ENCODE measurements around the gene OCA2. TPM values are rescaled to one million over a fixed set of nuclear protein-coding genes. Genes with fewer than 3 reads are reported as not detected.
"Not testable (repeated sequence)": the region's sequence is repeated elsewhere in the genome, so short reads cannot be mapped to it uniquely, and the experiment has no call there.

OCA2 gene
- total RNA-seq, 1 experiment from 2014 or later: not detected

DNA sequence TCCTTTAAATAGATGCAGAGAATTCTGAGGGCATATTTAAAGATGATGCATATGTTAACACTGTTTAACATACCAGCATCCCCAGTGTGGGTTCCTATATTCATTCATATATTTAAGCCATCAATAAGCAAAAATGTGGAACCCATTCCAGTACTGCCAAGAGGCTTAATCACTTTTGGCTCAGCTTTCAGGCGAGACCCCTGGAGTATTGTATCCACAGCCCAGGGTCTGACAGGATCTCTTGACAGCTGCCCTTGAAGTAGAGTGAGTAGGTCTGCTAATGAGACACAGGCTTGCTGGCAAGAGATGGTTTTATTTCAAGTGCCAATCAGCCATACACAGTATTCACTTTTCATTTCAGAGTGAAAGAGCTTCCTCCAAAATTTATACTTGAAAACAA is 367.3 kb downstream of the OCA2 start:
- DNase-seq (ENCODE audit: low read depth): no peak

DNA sequence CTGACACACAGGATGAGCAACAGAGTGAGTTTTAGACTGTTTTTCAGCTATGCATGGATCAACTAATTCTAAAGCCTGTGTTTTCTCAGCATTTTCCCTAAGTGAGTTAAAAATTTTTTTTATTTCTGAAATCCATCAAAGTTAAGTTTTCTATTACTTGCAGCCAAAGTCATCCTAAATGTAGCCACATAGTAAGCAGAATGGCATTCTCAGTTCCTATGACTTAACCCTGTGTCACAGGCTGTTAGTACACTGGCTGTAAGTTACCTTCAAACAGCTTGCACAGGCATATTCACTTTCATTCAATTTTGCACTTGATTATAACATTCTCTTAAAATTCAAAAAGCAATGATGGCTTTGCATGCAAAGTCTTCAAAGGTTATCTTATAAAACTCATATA is 368.2 kb downstream of the OCA2 start:
- no peak for DNase-seq (ENCODE audit: low read depth)

DNA sequence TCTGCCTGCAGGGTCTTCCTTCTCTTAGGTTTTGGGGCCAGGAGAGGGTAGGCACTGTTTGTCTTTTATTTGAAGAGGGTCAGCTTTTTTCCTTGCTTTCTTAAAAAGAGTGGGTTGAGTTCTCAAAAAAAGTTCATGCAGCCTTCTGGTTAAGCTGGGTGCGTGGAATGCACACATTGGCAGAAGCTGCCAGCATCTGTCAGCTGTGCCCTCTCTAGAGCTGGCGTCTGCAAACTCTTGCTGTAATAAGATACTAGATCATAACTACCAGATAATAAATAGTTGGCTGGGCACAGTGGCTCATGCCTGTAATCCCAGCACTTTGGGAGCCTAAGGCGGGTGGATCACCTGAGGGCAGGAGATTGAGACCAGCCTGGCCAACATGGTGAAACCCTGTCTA is 373.4 kb downstream of the OCA2 start:
- DNase-seq (ENCODE audit: low read depth): no peak

DNA sequence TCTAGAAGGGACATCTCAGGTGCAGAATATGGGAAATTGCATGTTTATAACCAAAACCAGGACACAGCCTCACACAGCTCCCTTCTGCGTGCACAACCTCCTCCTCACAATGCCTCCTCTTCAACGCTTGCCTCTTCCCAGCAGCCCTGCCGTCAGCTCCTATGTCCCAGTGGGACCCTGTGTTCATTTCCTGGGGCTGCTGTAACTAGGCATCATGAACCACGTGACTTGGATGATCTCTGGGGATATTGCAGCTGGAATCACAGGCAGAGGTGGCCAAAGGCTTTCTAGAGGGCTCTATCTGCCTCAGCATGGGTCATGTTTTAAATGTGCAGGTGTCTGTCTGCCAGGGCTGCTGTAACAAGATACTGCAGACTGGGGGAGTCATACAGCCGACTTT is 375.3 kb downstream of the OCA2 start:
- no peak for DNase-seq (ENCODE audit: low read depth)

DNA sequence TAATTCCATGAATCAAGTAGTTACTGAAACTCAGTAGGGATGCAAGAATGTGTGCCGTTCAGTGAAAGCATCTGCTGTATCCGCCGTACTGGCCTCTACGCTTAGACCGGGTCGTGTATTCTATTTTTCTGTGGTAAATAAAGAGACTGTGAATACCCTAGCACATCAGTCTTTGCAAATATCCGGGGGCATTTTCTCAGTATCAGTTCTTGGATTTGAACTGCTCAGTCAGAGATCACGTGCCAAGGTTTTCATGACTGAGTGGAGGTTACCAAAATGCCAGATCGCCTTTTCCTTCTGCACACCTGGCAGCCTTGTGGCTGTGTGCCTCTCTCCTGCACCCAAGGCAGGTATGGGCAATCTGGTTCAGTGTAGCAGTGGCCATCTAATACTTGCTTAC is 377.0 kb downstream of the OCA2 start:
- DNase-seq (ENCODE audit: low read depth): no peak

DNA sequence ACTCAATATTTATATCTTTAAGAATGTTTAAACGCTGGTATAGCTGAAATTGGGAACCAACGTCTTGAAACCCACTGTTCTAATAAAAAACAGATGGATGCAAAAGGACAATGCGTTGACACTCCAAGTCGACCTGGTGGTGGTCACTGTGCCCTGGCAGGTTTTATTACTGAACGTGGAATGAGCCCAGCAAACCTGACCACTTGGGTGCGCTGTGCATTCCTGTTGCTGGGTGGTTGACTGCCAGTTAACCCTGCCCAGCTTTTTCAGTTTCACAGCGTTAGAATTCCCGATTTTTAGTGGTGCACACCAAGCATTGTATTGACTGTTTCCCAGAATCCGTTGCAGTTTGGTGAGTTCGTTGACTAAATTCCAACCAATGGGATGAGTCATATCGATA is 384.4 kb downstream of the OCA2 start:
- DNase-seq (ENCODE audit: low read depth): no peak

DNA sequence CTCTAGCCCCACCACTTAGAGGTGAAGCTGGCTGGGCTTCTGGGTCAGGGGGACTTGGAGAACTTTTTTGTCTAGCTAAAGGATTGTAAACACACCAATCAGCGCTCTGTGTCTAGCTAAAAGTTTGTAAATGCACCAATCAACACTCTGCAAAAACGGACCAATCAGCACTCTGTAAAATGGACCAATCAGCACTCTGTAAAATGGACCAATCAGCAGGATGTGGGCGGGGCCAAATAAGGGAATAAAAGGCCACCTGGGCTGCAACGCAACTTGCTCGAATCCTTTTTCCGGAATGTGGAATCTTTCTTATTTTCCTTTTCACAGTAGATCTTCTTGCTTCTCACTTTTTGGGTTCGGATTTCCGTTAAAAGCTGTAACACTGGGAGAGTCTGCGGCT is 385.3 kb downstream of the OCA2 start:
- not testable (repeated sequence) for DNase-seq (ENCODE audit: low read depth)

DNA sequence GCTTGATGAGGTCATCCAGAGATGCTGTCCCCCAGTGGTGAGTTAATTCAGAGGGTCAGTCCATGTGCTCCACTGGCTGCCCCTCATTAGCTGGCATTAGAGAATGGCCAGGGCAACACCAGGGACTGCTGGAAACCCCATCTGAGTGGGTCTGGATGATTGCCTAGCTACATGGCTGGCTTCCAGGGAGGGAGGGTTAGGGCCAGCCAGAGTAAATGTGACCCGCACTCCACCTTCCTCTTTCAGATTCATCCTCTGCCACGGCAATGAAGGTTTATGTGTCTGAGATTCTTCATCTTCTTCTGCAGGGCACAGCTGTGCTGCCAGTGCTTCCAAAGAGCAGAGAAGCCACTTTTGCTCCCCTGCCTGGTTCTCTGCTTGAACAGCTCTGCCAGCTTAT is 391.9 kb downstream of the OCA2 start:
- DNase-seq (ENCODE audit: low read depth): no peak

DNA sequence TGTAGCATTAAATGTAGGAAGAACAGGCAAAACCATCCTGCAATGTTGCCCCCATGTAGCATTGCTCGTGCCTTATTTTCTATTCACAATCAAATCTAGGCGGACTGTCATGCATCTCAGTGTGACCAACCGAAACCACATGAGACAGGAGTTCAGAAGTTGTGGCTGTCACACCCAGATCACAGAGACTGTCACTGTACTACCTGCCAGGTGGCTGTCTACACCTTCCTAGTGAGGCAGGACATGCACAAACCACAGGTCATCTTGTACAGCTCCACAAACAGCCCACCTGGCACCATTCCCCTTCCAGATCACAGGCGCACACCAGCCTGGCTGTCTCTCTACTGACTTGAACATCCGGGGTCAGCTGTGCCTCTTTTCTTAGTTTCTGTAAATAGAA is 392.8 kb downstream of the OCA2 start:
- no peak for DNase-seq (ENCODE audit: low read depth)

DNA sequence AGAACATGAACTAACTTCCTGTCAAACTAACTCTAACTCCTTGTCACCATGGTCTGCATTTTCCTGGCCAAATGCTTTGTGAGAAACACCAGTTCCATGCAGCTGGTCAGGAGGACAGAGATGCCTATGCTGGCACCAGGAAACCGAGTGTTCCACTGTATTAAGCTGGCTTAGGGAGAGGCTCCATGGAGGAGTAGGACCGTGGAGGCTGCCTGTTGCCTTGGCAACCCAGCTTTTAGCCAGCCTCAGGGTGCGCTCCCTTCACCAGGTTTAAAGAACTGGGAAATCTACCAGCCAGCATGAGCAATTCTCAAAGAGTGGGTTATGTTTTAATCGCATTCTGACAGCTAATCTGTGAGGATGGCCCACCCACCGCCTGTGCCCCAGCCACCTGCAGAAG is 394.1 kb downstream of the OCA2 start:
- DNase-seq (ENCODE audit: low read depth): no peak

Other genes with a start within 250 kb of the OCA2 start
- 20.4 and 28.7 TPM in 2 replicates for gene HERC2, start 222.9 kb upstream of the OCA2 start, total RNA-seq (2014; rRNA removed; shearing (Covaris generic))